ENCODE measurements around the gene ADCYAP1R1.

GRCh38 chr7:31134246-31135188 lies 82.4 kb downstream of the ADCYAP1R1 start:
- TF ChIP-seq CTCF (IDR thresholded peaks at IDR 0.05) (peak; percentile 10 to 57 (median 57)), POLR2A (IDR thresholded peaks at IDR 0.05) (no peak), POLR2AphosphoS5 (IDR thresholded peaks at IDR 0.05; ENCODE audit: insufficient read depth in 1 of 2, low read depth in 1 of 2) (no peak)
